GM23338 (cell line): ENCODE data around the gene WDR20.
"Not testable (repeated sequence)": the region's sequence is repeated elsewhere in the genome, so short reads cannot be mapped to it uniquely, and the experiment has no call there.

Source experiments
- CTCF ChIP-seq, 2 experiments: fragments of 200-600 bp in 1 of 2; sonication (generic) in 1 of 2; conservative IDR thresholded peaks; 2 replicates each; pipeline versions ENCODE4 v1.5.1 to v1.6.1; 2016 to 2017; ENCODE audit warnings: antibody characterized with exemption in 2 of 2, low read depth in 2 of 2, mild to moderate bottlenecking in 2 of 2, moderate library complexity in 1 of 2
- EZH2 ChIP-seq: fragments of 200-600 bp; sonication (generic); IDR thresholded peaks from one replicate; pipeline ENCODE4 v1.8.0; 2017; ENCODE audit warnings: antibody characterized with exemption, mild to moderate bottlenecking, low read depth; ENCODE audit not compliant: unreplicated experiment
- EZH2phosphoT487 ChIP-seq: fragments of 200-600 bp; sonication (generic); IDR thresholded peaks from one replicate; pipeline ENCODE4 v1.8.1; 2018; ENCODE audit warnings: antibody characterized with exemption; ENCODE audit not compliant: unreplicated experiment
- POLR2AphosphoS5 ChIP-seq: IDR thresholded peaks from 2 replicates; pipeline ENCODE4 v1.6.1; 2016; ENCODE audit warnings: antibody characterized with exemption, low read depth

- not testable (repeated sequence) for TF ChIP-seq POLR2AphosphoS5; EZH2; EZH2phosphoT487; CTCF (conservative IDR thresholded peaks at IDR 0.05; ENCODE audit: low read depth in 2 of 2)
These were observed 33.0 kb downstream of the WDR20 start for GRCh38 chr14:102172721-102173120.
